ENCODE results near the gene EPS8L2. TPM values are rescaled to one million over a fixed set of nuclear protein-coding genes. Genes with fewer than 3 reads are reported as not detected.
A peak's percentile ranks its signal among the peaks of the same experiment; 100 is the strongest.
"Not testable (repeated sequence)": the region's sequence is repeated elsewhere in the genome, so short reads cannot be mapped to it uniquely, and the experiment has no call there.

EPS8L2 gene
- total RNA-seq, 1 donor from 2014 or later: 1.0 TPM

DNA sequence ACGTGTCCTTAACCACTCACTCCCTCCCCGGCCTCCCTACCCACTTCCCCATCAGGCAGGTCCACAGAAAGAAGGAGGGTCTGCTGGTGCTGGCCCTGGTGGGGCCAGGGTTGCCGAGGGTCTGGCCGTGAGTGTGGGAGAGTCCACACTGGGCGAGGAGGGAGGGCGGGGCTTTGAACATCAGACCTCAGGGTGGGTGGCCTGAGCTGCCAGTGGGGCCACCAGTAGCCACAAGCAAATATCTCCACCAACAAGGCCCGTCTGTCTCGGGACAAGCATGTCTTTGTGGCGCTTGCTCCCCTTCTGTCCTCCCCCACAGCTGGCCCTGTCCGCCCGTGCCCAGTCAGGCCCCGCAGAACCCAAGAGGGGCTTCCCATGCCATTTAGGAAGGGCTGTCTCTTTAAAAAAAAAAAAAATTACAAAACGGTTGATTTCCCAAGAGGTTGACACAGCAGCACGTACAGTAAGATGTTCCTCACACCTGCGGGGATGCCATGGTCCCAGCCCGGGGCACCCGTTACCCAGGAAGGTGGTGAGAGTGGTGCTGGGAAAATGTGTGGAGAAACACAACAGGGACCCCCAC, 23.6 kb downstream of the EPS8L2 start:
- Histone ChIP-seq H3K4me3 (ENCODE audit: low read length in 3 of 3) (no peak overlapping the region), H3K4me1 (ENCODE audit: control insufficient read depth in 3 of 3, insufficient read depth in 3 of 3, low read length in 3 of 3) (peaks cover 4 to 16% (median 12%) of the 10 kb centered on the region in 3 donors), H3K27ac (ENCODE audit: low read depth, low read length) (no peak overlapping the region), H3K9me3 (ENCODE audit: control insufficient read depth in 3 of 3, low read length in 3 of 3) (no peaks in the 10 kb centered on the region), H3K9ac (ENCODE audit: low read depth in 1 of 3, low read length in 3 of 3) (no peak overlapping the region), H3K36me3 (ENCODE audit: control insufficient read depth in 3 of 3, insufficient read depth in 3 of 3, low read length in 3 of 3) (no peaks in the 10 kb centered on the region), H3K27me3 (ENCODE audit: control insufficient read depth in 3 of 3, insufficient read depth in 3 of 3, low read length in 3 of 3) (peaks cover 4 to 37% (median 20%) of the 10 kb centered on the region in 3 donors)

DNA sequence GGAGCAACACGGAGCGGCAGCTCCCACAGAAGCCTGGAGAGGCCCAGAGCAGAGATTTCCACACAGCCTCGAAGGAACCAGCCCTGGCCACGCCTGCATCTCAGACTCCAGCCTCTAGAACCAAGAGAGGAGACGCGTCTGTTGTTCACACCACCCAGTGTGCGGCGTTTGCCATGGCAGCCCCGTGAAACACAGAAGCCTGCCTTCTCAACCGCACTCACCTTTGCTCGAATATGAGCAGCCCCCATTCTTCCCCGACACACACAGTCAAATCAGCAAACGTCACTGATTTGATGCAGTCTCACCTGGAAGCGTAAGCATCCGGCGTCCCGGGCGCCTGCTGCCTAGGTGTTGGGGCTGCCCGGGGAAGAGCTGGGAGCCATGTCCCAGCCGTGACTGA, 27.0 kb downstream of the EPS8L2 start:
- Histone ChIP-seq H3K36me3 (ENCODE audit: control insufficient read depth in 3 of 3, insufficient read depth in 3 of 3, low read length in 3 of 3) (no peaks in the 10 kb centered on the region), H3K9ac (ENCODE audit: low read depth in 1 of 3, low read length in 3 of 3) (no peak overlapping the region), H3K4me1 (ENCODE audit: control insufficient read depth in 3 of 3, insufficient read depth in 3 of 3, low read length in 3 of 3) (peaks cover 0 to 7% (median 6%) of the 10 kb centered on the region in 3 donors), H3K4me3 (ENCODE audit: low read length in 3 of 3) (no peak overlapping the region), H3K27me3 (ENCODE audit: control insufficient read depth in 3 of 3, insufficient read depth in 3 of 3, low read length in 3 of 3) (peaks cover 0 to 10% (median 9%) of the 10 kb centered on the region in 3 donors), H3K27ac (ENCODE audit: low read depth, low read length) (no peak overlapping the region), H3K9me3 (ENCODE audit: control insufficient read depth in 3 of 3, low read length in 3 of 3) (no peaks in the 10 kb centered on the region)

DNA sequence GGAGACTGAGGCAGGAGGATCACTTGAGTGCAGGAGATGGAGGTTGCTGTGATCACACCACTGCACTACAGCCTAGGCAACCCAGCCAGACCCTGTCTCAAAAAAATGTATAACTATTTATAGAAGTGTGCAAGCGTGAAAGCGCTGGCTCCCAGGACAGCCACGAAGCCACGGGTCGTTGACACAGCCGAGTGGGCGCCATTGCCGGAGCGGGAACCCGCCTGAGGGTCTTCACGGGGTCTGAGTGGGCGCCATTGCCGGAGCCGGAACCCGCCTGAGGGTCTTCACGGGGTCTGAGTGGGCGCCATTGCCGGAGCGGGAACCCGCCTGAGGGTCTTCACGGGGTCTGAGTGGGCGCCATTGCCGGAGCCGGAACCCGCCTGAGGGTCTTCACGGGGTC, 28.5 kb downstream of the EPS8L2 start:
- not testable (repeated sequence) for H3K4me3 ChIP-seq (ENCODE audit: low read length in 3 of 3); H3K27me3 ChIP-seq (ENCODE audit: control insufficient read depth in 3 of 3, insufficient read depth in 3 of 3, low read length in 3 of 3); H3K36me3 ChIP-seq (ENCODE audit: control insufficient read depth in 3 of 3, insufficient read depth in 3 of 3, low read length in 3 of 3); H3K9me3 ChIP-seq (ENCODE audit: control insufficient read depth in 3 of 3, low read length in 3 of 3); H3K4me1 ChIP-seq (ENCODE audit: control insufficient read depth in 3 of 3, insufficient read depth in 3 of 3, low read length in 3 of 3); H3K27ac ChIP-seq (ENCODE audit: low read depth, low read length); H3K9ac ChIP-seq (ENCODE audit: low read depth in 1 of 3, low read length in 3 of 3)

GRCh38 chr11:737366-737765, 31.3 kb downstream of the EPS8L2 start:
- H3K4me3 ChIP-seq (ENCODE audit: low read length in 3 of 3): no peak overlapping the region
- H3K27ac ChIP-seq (ENCODE audit: low read depth, low read length): no peak overlapping the region
- H3K27me3 ChIP-seq (ENCODE audit: control insufficient read depth in 3 of 3, insufficient read depth in 3 of 3, low read length in 3 of 3): peaks cover 0 to 10% (median 9%) of the 10 kb centered on the region in 3 donors
- H3K4me1 ChIP-seq (ENCODE audit: control insufficient read depth in 3 of 3, insufficient read depth in 3 of 3, low read length in 3 of 3): no peaks in the 10 kb centered on the region
- no peaks in the 10 kb centered on the region for H3K36me3 ChIP-seq (ENCODE audit: control insufficient read depth in 3 of 3, insufficient read depth in 3 of 3, low read length in 3 of 3)
- H3K9ac ChIP-seq (ENCODE audit: low read depth in 1 of 3, low read length in 3 of 3): no peak overlapping the region
- H3K9me3 ChIP-seq (ENCODE audit: control insufficient read depth in 3 of 3, low read length in 3 of 3): no peaks in the 10 kb centered on the region

GRCh38 chr11:737899-738298, 31.9 kb downstream of the EPS8L2 start:
- H3K27ac ChIP-seq (ENCODE audit: low read depth, low read length); H3K9me3 ChIP-seq (ENCODE audit: control insufficient read depth in 3 of 3, low read length in 3 of 3); H3K4me1 ChIP-seq (ENCODE audit: control insufficient read depth in 3 of 3, insufficient read depth in 3 of 3, low read length in 3 of 3); H3K9ac ChIP-seq (ENCODE audit: low read depth in 1 of 3, low read length in 3 of 3); H3K4me3 ChIP-seq (ENCODE audit: low read length in 3 of 3); H3K36me3 ChIP-seq (ENCODE audit: control insufficient read depth in 3 of 3, insufficient read depth in 3 of 3, low read length in 3 of 3): not testable (repeated sequence)
- peaks cover 0 to 12% (median 9%) of the 10 kb centered on the region in 3 donors for H3K27me3 ChIP-seq (ENCODE audit: control insufficient read depth in 3 of 3, insufficient read depth in 3 of 3, low read length in 3 of 3)

DNA sequence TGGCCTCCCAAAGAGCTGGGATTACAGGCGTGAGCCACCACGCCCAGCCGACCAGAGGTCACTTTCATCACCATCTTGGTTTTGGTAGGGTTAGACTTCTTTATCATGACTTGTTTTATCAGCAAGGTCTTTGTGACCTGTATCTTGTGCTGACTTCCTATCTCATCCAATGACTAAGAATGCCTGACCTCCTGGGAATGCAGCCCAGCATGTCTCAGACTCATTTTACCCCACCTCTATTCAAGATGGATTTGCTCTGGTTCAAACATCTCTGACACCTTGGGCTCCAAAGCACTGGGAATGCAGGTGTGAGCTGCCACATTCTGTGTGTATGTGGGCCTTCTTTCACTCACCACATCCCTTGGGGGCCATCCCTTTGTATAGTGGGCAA, 36.1 kb downstream of the EPS8L2 start:
- Histone ChIP-seq H3K9ac (ENCODE audit: low read depth in 1 of 3, low read length in 3 of 3) (no peak overlapping the region), H3K4me1 (ENCODE audit: control insufficient read depth in 3 of 3, insufficient read depth in 3 of 3, low read length in 3 of 3) (peaks cover 0 to 5% (median 0%) of the 10 kb centered on the region in 3 donors), H3K27ac (ENCODE audit: low read depth, low read length) (no peak overlapping the region), H3K27me3 (ENCODE audit: control insufficient read depth in 3 of 3, insufficient read depth in 3 of 3, low read length in 3 of 3) (peaks cover 0 to 5% (median 0%) of the 10 kb centered on the region in 3 donors), H3K36me3 (ENCODE audit: control insufficient read depth in 3 of 3, insufficient read depth in 3 of 3, low read length in 3 of 3) (no peaks in the 10 kb centered on the region), H3K4me3 (ENCODE audit: low read length in 3 of 3) (no peak overlapping the region), H3K9me3 (ENCODE audit: control insufficient read depth in 3 of 3, low read length in 3 of 3) (no peaks in the 10 kb centered on the region)

DNA sequence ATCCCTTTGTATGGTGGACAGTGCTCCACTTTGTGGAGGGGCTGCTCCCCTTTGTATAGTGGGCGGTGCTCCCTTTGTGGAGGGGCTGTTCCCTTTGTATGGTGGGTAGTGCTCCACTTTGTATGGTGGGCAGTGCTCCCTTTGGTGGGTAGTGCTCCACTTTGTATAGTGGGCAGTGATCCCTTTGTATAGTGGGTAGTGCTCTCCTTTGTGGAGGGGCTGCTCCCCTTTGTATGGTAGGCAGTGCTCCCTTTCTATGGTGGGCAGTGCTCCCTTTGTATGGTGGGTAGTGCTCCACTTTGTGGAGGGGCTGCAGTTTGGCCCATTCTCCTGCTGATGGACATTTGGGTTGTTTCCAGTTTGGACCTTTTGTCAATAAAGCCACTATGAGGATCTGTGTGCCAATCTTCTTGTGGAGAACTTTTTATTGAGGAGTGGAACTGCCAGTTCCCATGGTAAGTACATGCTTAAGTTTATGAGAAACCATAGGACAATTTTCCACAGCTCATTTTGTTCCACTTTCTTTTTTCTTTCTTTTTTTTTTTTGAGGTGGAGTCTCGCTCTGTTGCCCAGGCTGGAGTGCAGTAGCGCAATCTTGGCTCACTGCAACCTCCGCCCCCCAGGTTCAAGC, 36.7 kb downstream of the EPS8L2 start:
- H3K9me3 ChIP-seq (ENCODE audit: control insufficient read depth in 3 of 3, low read length in 3 of 3): no peaks in the 10 kb centered on the region
- peaks cover 0 to 5% (median 2%) of the 10 kb centered on the region in 3 donors for H3K4me1 ChIP-seq (ENCODE audit: control insufficient read depth in 3 of 3, insufficient read depth in 3 of 3, low read length in 3 of 3)
- no peak overlapping the region for H3K27ac ChIP-seq (ENCODE audit: low read depth, low read length)
- no peak overlapping the region for H3K9ac ChIP-seq (ENCODE audit: low read depth in 1 of 3, low read length in 3 of 3)
- no peaks in the 10 kb centered on the region for H3K36me3 ChIP-seq (ENCODE audit: control insufficient read depth in 3 of 3, insufficient read depth in 3 of 3, low read length in 3 of 3)
- H3K27me3 ChIP-seq (ENCODE audit: control insufficient read depth in 3 of 3, insufficient read depth in 3 of 3, low read length in 3 of 3): peaks cover 0 to 2% (median 0%) of the 10 kb centered on the region in 3 donors
- H3K4me3 ChIP-seq (ENCODE audit: low read length in 3 of 3): no peak overlapping the region

GRCh38 chr11:745428-745827, 39.4 kb downstream of the EPS8L2 start:
- no peaks in the 10 kb centered on the region for H3K36me3 ChIP-seq (ENCODE audit: control insufficient read depth in 3 of 3, insufficient read depth in 3 of 3, low read length in 3 of 3)
- no peaks in the 10 kb centered on the region for H3K9me3 ChIP-seq (ENCODE audit: control insufficient read depth in 3 of 3, low read length in 3 of 3)
- no peak overlapping the region for H3K27ac ChIP-seq (ENCODE audit: low read depth, low read length)
- H3K4me3 ChIP-seq (ENCODE audit: low read length in 3 of 3): no peak overlapping the region
- H3K9ac ChIP-seq (ENCODE audit: low read depth in 1 of 3, low read length in 3 of 3): no peak overlapping the region
- H3K27me3 ChIP-seq (ENCODE audit: control insufficient read depth in 3 of 3, insufficient read depth in 3 of 3, low read length in 3 of 3): peaks cover 0 to 2% (median 0%) of the 10 kb centered on the region in 3 donors
- peaks cover 18 to 21% (median 20%) of the 10 kb centered on the region in 3 donors for H3K4me1 ChIP-seq (ENCODE audit: control insufficient read depth in 3 of 3, insufficient read depth in 3 of 3, low read length in 3 of 3)

- H3K9me3 ChIP-seq (ENCODE audit: control insufficient read depth in 3 of 3, low read length in 3 of 3): no peaks in the 10 kb centered on the region
- peak overlapping the region; percentile 84 for H3K27ac ChIP-seq (ENCODE audit: low read depth, low read length)
- H3K4me1 ChIP-seq (ENCODE audit: control insufficient read depth in 3 of 3, insufficient read depth in 3 of 3, low read length in 3 of 3): peaks cover 18 to 21% (median 20%) of the 10 kb centered on the region in 3 donors
- H3K36me3 ChIP-seq (ENCODE audit: control insufficient read depth in 3 of 3, insufficient read depth in 3 of 3, low read length in 3 of 3): no peaks in the 10 kb centered on the region
- peaks cover 0 to 2% (median 0%) of the 10 kb centered on the region in 3 donors for H3K27me3 ChIP-seq (ENCODE audit: control insufficient read depth in 3 of 3, insufficient read depth in 3 of 3, low read length in 3 of 3)
- H3K4me3 ChIP-seq (ENCODE audit: low read length in 3 of 3): peak overlapping the region; percentile 40 to 86 (median 85)
- peak overlapping the region; percentile 72 to 93 (median 92) for H3K9ac ChIP-seq (ENCODE audit: low read depth in 1 of 3, low read length in 3 of 3)
Observed at GRCh38 chr11:746289-747157, 40.5 kb downstream of the EPS8L2 start.

All from skeletal muscle tissue (tissue), 4 donors.